HPDE6-E6E7 (cell line): Measurements from ENCODE around the gene RTEL1.
"Not testable (repeated sequence)": the region's sequence is repeated elsewhere in the genome, so short reads cannot be mapped to it uniquely, and the experiment has no call there.

Experiments
- DNase-seq: peaks from one replicate; pipeline ENCODE4 v3.0.0; 2011; ENCODE audit warnings: missing footprints; ENCODE audit errors: extremely low spot score

Gene RTEL1

GRCh38 chr20:63648895-63649589 lies 9.1 kb upstream of the RTEL1 start:
- no peak for DNase-seq

DNA sequence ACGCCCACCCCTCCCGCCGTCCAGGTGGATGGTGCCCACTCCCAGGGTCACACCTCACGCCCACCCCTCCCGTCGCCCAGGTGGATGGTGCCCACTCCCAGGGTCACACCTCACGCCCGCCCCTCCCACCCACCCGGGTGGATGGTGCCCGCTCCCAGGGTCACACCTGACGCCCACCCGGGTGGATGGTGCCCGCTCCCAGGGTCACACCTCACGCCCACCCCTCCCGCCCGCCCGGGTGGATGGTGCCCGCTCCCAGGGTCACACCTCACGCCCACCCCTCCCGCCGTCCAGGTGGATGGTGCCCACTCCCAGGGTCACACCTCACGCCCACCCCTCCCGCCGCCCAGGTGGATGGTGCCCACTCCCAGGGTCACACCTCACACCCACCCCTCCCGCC lies 7.6 kb upstream of the RTEL1 start:
- not testable (repeated sequence) for DNase-seq

- DNase-seq, result no peak
These were observed 6.2 kb upstream of the RTEL1 start for GRCh38 chr20:63651942-63652191.

DNA sequence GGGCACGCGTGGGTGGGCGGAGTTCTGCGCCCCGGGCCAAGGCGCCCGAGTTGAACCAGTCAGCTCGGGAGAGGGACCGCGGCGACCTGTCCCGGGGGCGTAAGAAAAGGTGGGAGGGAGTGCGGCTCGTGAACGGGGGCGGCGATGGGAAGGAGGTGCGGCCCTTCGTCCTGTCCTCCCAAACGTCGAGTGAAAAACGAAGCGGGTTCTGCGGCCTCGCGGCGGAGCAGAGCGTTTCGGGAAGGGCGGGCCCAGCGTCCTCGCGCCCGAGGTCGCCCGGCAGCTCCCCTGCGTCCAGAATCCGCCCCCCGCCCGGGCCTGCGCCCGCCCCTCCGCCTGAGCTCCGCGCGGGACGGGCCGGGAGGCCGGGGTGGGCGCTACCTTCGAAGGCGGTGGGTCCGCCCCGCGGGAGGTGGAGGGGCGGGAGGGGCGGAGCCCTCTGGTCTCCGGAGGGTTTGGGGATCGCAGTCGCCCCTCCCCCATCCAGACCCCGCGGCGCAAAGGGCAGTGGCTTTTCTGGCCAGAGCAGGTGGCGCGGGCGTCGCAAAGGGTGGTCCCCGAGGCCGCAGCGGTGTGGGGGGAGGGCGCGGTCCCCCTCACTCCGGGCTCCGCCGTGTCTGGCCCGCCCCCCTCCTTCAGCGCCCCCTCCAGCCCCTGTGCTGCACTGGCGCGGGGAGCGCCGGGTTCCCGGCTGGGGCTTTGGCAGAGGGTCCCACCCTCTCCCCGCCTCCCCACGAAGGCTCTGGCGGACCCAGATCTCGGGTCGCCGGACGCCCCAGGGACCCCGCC lies 5.7 kb upstream of the RTEL1 start:
- no peak for DNase-seq

- DNase-seq, result peak; percentile 94
These were observed 4.8 kb upstream of the RTEL1 start, which contains the start of gene STMN3 for GRCh38 chr20:63653041-63653973. STMN3 (minus strand) TSS chr20:63653424; CDS start chr20:63653345, 79 bp downstream.

DNA sequence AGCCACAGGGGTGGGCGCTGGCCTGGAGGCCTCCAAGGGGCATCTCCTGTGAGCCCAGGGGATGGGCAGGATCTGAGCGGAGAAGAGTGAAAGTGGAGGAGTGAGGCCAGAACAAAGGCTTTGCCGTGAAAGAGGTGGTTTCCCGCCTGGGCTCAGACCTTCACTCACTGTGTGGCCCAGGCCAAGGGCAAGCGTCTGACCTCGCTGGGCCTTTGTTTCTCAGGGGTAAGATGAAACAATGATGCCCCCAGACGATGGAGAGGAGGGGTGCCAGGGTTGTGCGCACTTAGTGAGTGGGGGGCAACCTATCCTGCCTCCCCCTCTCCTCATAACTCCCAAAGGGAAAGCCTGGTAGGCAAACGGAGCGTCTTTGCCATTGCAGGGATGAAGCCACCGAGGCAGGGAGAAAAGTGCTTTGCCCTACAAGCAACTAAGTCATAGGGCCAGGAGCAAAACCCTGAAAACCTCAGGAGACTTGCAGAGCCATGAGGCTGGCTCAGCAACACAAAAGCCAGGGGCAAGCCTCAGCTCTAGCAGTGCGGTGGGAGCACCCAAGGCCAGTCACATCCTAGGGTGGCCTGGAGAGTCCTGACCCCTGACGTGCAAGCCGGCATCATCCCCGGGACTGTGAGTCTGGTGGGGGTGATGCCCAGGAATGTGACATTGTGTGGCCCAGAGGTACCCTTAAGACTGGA lies 4.0 kb upstream of the RTEL1 start:
- DNase-seq, result no peak

- no peak for DNase-seq
These were observed 2.9 kb upstream of the RTEL1 start for GRCh38 chr20:63655249-63655648.

DNA sequence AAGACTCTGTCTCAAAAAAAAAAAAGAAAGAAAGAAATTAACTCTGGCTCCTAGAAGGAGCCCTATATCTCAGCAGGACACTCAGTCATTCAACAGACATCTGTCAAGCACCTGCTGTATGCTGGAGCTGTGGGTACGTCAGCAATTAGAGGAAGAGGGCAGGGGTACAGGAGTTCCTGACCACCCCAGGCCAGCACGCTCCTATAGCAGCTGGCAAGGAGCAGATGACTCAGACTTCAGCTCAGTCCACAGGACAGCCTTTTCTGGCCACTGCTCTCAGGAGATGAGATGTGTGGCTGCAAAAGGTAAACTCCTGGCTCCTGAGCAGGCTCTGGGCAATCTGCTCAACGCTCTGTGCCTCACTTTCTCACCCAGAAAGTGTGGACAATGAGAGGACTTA lies 1.7 kb upstream of the RTEL1 start:
- DNase-seq, result no peak

DNA sequence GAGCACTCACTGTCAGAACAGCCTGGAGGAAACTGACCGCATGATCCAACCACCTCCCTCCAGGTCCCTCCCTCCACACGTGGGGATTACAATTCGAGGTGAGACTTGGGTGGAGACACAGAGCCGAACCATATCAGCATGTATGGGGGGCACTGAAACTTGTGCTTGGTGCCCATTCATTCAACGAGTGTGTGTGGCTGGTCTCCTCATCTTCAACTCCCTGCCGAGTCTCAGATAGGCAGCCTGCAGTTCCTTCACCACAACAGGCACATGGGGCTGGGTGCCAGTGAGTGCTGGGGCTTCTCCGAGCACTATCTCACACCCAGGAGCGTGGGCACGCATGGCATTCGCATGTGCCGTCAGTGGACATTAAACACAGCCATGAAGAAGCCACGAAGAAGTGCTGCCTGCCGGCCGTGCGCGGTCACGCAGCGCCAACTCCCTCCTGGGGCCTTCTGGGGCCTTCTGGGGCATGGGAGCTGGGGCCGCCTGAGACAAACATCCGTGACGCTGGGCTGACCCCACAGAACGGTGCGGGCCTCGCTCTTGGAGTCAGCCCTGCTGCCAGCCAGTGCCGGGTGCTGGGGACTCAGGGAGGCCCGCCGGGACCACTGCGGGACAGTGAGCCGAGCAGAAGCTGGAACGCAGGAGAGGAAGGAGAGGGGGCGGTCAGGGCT lies 714 bp upstream of the RTEL1 start:
- DNase-seq, result no peak

DNA sequence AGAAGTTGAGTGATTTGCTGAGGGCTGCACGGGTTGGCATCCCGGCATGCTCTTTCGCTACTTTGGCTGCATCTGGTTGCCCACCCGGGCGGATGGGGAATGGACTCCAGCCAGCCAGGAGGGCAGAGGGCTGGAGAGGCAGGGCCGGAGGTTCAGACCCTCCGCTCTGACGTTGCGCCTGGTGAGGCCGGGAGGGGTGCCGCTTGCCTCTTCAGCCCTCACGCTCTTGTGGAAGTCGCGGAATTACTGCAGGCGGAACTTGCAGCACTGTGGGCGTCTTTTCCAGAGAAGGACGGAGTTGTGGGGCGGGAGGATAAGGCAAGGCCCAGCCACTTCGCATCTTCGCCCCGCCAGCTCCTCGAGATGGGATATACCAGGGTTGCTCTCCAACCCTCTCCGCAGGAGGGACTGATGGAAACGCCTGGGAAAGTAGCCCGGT lies 656 bp downstream of the RTEL1 start:
- no peak for DNase-seq

- DNase-seq, result no peak
These were observed 1.3 kb downstream of the RTEL1 start for GRCh38 chr20:63659370-63659769.

- not testable (repeated sequence) for DNase-seq
These were observed 2.1 kb downstream of the RTEL1 start for GRCh38 chr20:63660174-63660573.

GRCh38 chr20:63660622-63661021 lies 2.5 kb downstream of the RTEL1 start:
- no peak for DNase-seq

- no peak for DNase-seq
These were observed 3.0 kb downstream of the RTEL1 start for GRCh38 chr20:63661108-63661507.

GRCh38 chr20:63661959-63662812 lies 4.1 kb downstream of the RTEL1 start:
- DNase-seq, result no peak

- no peak for DNase-seq
These were observed 4.7 kb downstream of the RTEL1 start for GRCh38 chr20:63662813-63663189.

GRCh38 chr20:63663332-63664066 lies 5.4 kb downstream of the RTEL1 start:
- DNase-seq, result no peak

DNA sequence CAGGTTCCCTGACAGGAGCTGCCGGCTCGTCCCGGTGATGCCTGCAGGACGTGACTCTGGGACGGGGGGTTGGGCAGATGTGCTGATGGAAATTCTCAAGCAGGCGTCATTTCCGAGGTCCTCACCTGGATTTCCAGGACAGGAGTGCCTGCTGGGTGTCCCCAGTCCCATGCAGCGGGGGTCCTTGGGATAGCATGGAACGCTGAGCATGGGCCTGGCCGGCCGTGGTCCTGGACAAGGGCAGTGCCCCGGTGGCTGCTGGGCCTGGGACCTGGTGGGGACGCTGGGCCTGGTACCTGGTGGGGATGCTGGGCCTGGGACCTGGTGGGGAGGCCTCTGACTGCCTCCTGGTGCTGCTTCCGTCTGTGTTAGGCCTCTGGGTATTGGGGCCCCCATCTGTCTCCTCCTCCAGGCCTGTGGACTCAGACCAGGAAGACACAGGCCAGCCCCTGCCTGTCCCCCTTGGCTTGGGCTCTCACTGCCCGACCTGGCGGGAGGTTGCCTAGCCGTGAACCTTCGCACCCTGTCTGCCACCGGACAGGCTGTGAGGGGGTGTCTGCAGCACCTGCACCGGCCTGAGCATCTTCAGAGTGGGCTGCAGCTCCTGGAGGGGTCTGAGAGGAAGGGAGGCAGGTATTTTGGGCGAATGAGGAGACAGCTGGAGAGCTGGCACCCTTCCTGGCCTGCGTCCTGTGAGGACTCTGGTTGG lies 6.2 kb downstream of the RTEL1 start:
- no peak for DNase-seq
